GM23248 (cell line): ENCODE measurements around the gene ALG9. TPM values are rescaled to one million over a fixed set of nuclear protein-coding genes. Genes with fewer than 3 reads are reported as not detected.

ENCODE experiments used
- DNase-seq: peaks from one replicate; pipeline ENCODE4 v3.0.0-alpha.2; 2015
- H2AFZ ChIP-seq: fragments of 200-600 bp; sonication (generic); 2 replicates; pipeline ENCODE4 v1.6.1; 2016; ENCODE audit warnings: antibody characterized with exemption
- H3F3A ChIP-seq: fragments of 200-600 bp; sonication (generic); 2 replicates; pipeline ENCODE4 v1.6.1; 2016; ENCODE audit warnings: mild to moderate bottlenecking, antibody characterized with exemption, mixed run types; ENCODE audit not compliant: insufficient read depth
- H3K27ac ChIP-seq: fragments of 200-600 bp; sonication (generic); 2 replicates; pipeline ENCODE4 v1.5.1; 2016; ENCODE audit warnings: mild to moderate bottlenecking
- H3K27me3 ChIP-seq: fragments of 200-600 bp; sonication (generic); replicated peaks from 2 replicates; pipeline ENCODE4 v1.6.1; 2016; ENCODE audit warnings: mild to moderate bottlenecking; ENCODE audit not compliant: insufficient read depth
- H3K36me3 ChIP-seq: fragments of 200-600 bp; sonication (generic); 2 replicates; pipeline ENCODE4 v1.6.1; 2016; ENCODE audit warnings: low read depth, mild to moderate bottlenecking
- H3K4me1 ChIP-seq: fragments of 200-600 bp; sonication (generic); 2 replicates; pipeline ENCODE4 v1.6.1; 2016; ENCODE audit warnings: mild to moderate bottlenecking; ENCODE audit not compliant: insufficient read depth
- H3K4me2 ChIP-seq: fragments of 200-600 bp; sonication (generic); one replicate; pipeline ENCODE4 v1.6.1; 2016; ENCODE audit warnings: mild to moderate bottlenecking; ENCODE audit not compliant: unreplicated experiment
- H3K4me3 ChIP-seq: fragments of 200-600 bp; sonication (generic); 2 replicates; pipeline ENCODE4 v1.5.1; 2016; ENCODE audit warnings: mild to moderate bottlenecking
- H3K79me2 ChIP-seq: fragments of 200-600 bp; sonication (generic); 2 replicates; pipeline ENCODE4 v1.6.1; 2016; ENCODE audit warnings: mild to moderate bottlenecking; ENCODE audit not compliant: insufficient read depth
- H3K9ac ChIP-seq: fragments of 200-600 bp; sonication (generic); 2 replicates; pipeline ENCODE4 v1.6.1; 2016; ENCODE audit warnings: mild to moderate bottlenecking
- H3K9me2 ChIP-seq: fragments of 200-600 bp; sonication (generic); 2 replicates; pipeline ENCODE4 v1.6.1; 2016; ENCODE audit warnings: mixed run types, mild to moderate bottlenecking, moderate library complexity; ENCODE audit not compliant: insufficient read depth
- H3K9me3 ChIP-seq: fragments of 200-600 bp; sonication (generic); one replicate; pipeline ENCODE4 v1.6.1; 2017; ENCODE audit warnings: low read depth
- H4K20me1 ChIP-seq: fragments of 200-600 bp; sonication (generic); 2 replicates; pipeline ENCODE4 v1.6.0; 2016; ENCODE audit not compliant: insufficient read depth
- EZH2 ChIP-seq: fragments of 200-600 bp; sonication (generic); IDR thresholded peaks from 2 replicates; pipeline ENCODE4 v1.6.1; 2018; ENCODE audit warnings: antibody characterized with exemption, mild to moderate bottlenecking; ENCODE audit not compliant: insufficient read depth, poor library complexity, severe bottlenecking
- EZH2phosphoT487 ChIP-seq: fragments of 200-600 bp; sonication (generic); IDR thresholded peaks from 2 replicates; pipeline ENCODE4 v1.6.1; 2018; ENCODE audit warnings: antibody characterized with exemption, moderate library complexity, mild to moderate bottlenecking, low read depth; ENCODE audit not compliant: insufficient read depth
- WGBS, 2 experiments: methylation state at CpG; one replicate each; pipeline ENCODE4 v1.1.6; 2015 to 2017; ENCODE audit warnings: low lambda C conversion rate in 2 of 2, low coverage in 1 of 2; ENCODE audit errors: missing lambda C conversion rate in 2 of 2; 5-methylcytosine and 5-hydroxymethylcytosine counted together
- in situ Hi-C: fragments of 300-500 bp; cut with MboI; formaldehyde crosslinking; loops from 2 replicates; pipeline ENCODE4 v1.15.0; 2020
- polyA plus RNA-seq: library from polyadenylated mRNA; unstranded; fragments of >200 nt; fragmentation: Nextera tagmentation; extraction: Ambion mirVana; gene quantifications from 2 replicates; pipeline ENCODE4 v1.2.1, GENCODE V29; 2016
- total RNA-seq: library from RNA; depleted of rRNA; stranded (reverse); fragments of >200 nt; shearing (Covaris generic); gene quantifications from 2 replicates; pipeline ENCODE4 v1.2.3, GENCODE V29; 2014

ALG9 gene
- total and polyA plus RNA-seq, 2 experiments from 2014 or later, result 24.5 to 36.3 TPM

- DNase-seq, result no peak
- no peaks in the 10 kb centered on the region for H3K79me2 ChIP-seq
- H3K27ac ChIP-seq, result no peak overlapping the region
- H3K27me3 ChIP-seq, result no peaks in the 10 kb centered on the region
- WGBS, 2 experiments, result 86 to 99% methylated on average over 2 of the region's 2 CpGs
- H3F3A ChIP-seq, result peaks cover 4% of the 10 kb centered on the region; the same call in 1 of the 2 replicates
- H2AFZ ChIP-seq, result no peak overlapping the region
- TF ChIP-seq EZH2phosphoT487 (no peak), EZH2 (no peak)
- H3K9ac ChIP-seq, result no peak overlapping the region
- no peaks in the 10 kb centered on the region; the same call in 1 of the 2 replicates for H3K36me3 ChIP-seq
- no peaks in the 10 kb centered on the region for H3K4me1 ChIP-seq
- no peaks in the 10 kb centered on the region for H3K9me2 ChIP-seq
- H3K4me3 ChIP-seq, result no peak overlapping the region
- in situ Hi-C loops, result no loop called here
- H3K9me3 ChIP-seq, result no peaks in the 10 kb centered on the region
- H4K20me1 ChIP-seq, result no peaks in the 10 kb centered on the region
- no peak overlapping the region for H3K4me2 ChIP-seq
Measured at GRCh38 chr11:111812211-111812610, 59.2 kb downstream of the ALG9 start.

- 98 to 100% methylated on average over 2 of the region's 2 CpGs for WGBS, 2 experiments
- H3K4me1 ChIP-seq, result no peaks in the 10 kb centered on the region
- H3K27me3 ChIP-seq, result no peaks in the 10 kb centered on the region
- H3K79me2 ChIP-seq, result no peaks in the 10 kb centered on the region
- H2AFZ ChIP-seq, result no peak overlapping the region
- H4K20me1 ChIP-seq, result no peaks in the 10 kb centered on the region
- no peak for DNase-seq
- H3K9me2 ChIP-seq, result no peaks in the 10 kb centered on the region
- no peak overlapping the region for H3K9ac ChIP-seq
- H3K27ac ChIP-seq, result no peak overlapping the region
- H3K36me3 ChIP-seq, result no peaks in the 10 kb centered on the region; the same call in 1 of the 2 replicates
- no peak overlapping the region for H3K4me2 ChIP-seq
- H3F3A ChIP-seq, result peaks cover 4% of the 10 kb centered on the region; the same call in 1 of the 2 replicates
- no peaks in the 10 kb centered on the region for H3K9me3 ChIP-seq
- TF ChIP-seq EZH2phosphoT487 (no peak), EZH2 (no peak)
- no peak overlapping the region for H3K4me3 ChIP-seq
- in situ Hi-C loops, result no loop called here
Measured at GRCh38 chr11:111811445-111811844, 59.9 kb downstream of the ALG9 start.

DNA sequence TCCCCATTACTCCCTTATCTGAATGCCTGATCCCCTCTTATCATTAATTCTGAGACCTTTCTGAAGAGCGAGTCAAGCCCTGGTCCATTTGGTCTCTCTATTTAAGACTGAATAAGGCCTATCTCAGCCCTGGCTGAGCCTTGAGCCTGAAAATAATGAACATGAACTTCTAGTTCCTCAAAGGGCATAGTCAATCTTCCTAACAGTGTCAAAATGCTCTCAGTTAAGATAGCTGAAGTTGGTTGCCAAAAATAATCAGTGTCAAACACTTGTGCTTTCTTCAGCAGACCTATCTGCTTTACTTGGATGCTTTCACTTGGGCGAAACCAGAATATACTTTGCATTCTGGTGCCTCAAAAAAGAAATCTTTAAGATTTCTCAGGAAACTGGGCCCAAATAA, 62.5 kb downstream of the ALG9 start:
- Histone ChIP-seq H3K9me2 (no peaks in the 10 kb centered on the region), H3K4me3 (no peak overlapping the region), H2AFZ (no peak overlapping the region), H3K9ac (no peak overlapping the region), H3K4me2 (no peak overlapping the region), H3K36me3 (no peaks in the 10 kb centered on the region; the same call in 1 of the 2 replicates), H3K79me2 (no peaks in the 10 kb centered on the region), H3K9me3 (no peaks in the 10 kb centered on the region), H3K27me3 (no peaks in the 10 kb centered on the region), H3K27ac (no peak overlapping the region), H3F3A (peaks cover under 1% of the 10 kb centered on the region; the same call in 1 of the 2 replicates), H3K4me1 (no peaks in the 10 kb centered on the region), H4K20me1 (no peaks in the 10 kb centered on the region)
- TF ChIP-seq EZH2 (no peak), EZH2phosphoT487 (no peak)
- in situ Hi-C loops, result no loop called here
- DNase-seq, result no peak
- 97 to 100% methylated on average over 2 of the region's 2 CpGs for WGBS, 2 experiments

GRCh38 chr11:111808063-111808588, 63.3 kb downstream of the ALG9 start:
- H3K79me2 ChIP-seq, result no peaks in the 10 kb centered on the region
- H3K4me1 ChIP-seq, result no peaks in the 10 kb centered on the region
- no peaks in the 10 kb centered on the region; the same call in 1 of the 2 replicates for H3K36me3 ChIP-seq
- H3K4me3 ChIP-seq, result no peak overlapping the region
- no peak overlapping the region for H3K4me2 ChIP-seq
- no peak overlapping the region for H3K9ac ChIP-seq
- in situ Hi-C loops, result no loop called here
- H3K27me3 ChIP-seq, result no peaks in the 10 kb centered on the region
- no peaks in the 10 kb centered on the region for H4K20me1 ChIP-seq
- 96 to 100% methylated on average over 2 of the region's 2 CpGs for WGBS, 2 experiments
- no peak for DNase-seq
- H3K27ac ChIP-seq, result no peak overlapping the region
- no peak overlapping the region for H2AFZ ChIP-seq
- no peaks in the 10 kb centered on the region for H3F3A ChIP-seq
- TF ChIP-seq EZH2, result no peak
- no peak for TF ChIP-seq EZH2phosphoT487
- H3K9me2 ChIP-seq, result no peaks in the 10 kb centered on the region
- no peaks in the 10 kb centered on the region for H3K9me3 ChIP-seq
